HL-60 (cell line): Measurements from ENCODE around the gene NFAM1.

Experiments
- DNase-seq, 2 experiments: peaks; one replicate each; pipeline ENCODE4 v3.0.0-alpha.2; 2010 to 2020; ENCODE audit warnings: low read depth in 1 of 2, low spot score in 1 of 2
- H3K27ac ChIP-seq: fragments of 250-450 bp; sonication (Bioruptor Pico); replicated peaks from 2 replicates; pipeline ENCODE4 v1.5.1; 2020; ENCODE audit warnings: mild to moderate bottlenecking, moderate library complexity
- H3K27me3 ChIP-seq: fragments of 250-450 bp; sonication (Bioruptor Pico); 2 replicates; pipeline ENCODE4 v1.5.1; 2021; ENCODE audit warnings: mild to moderate bottlenecking, moderate library complexity; ENCODE audit not compliant: insufficient read depth, poor library complexity, severe bottlenecking
- H3K4me3 ChIP-seq: replicated peaks from 2 replicates; pipeline ENCODE4 v1.5.1; 2011; ENCODE audit warnings: mild to moderate bottlenecking, control low read depth, low read length; ENCODE audit not compliant: insufficient read depth
- CTCF ChIP-seq: IDR thresholded peaks from one replicate; pipeline ENCODE4 v1.5.1; 2011; ENCODE audit warnings: low read length, control low read depth, inconsistent platforms; ENCODE audit not compliant: insufficient read depth
- GABPA ChIP-seq: IDR thresholded peaks from 2 replicates; pipeline ENCODE4 v1.6.1; 2012; ENCODE audit warnings: low read depth
- POLR2AphosphoS5 ChIP-seq: IDR thresholded peaks from 2 replicates; pipeline ENCODE4 v1.6.1; 2012; ENCODE audit warnings: low read depth
- REST ChIP-seq: IDR thresholded peaks from 2 replicates; pipeline ENCODE4 v1.6.1; 2012; ENCODE audit warnings: low read depth; ENCODE audit not compliant: insufficient replicate concordance
- SPI1 ChIP-seq: IDR thresholded peaks from 2 replicates; pipeline ENCODE4 v1.6.1; 2012; ENCODE audit warnings: low read depth, mild to moderate bottlenecking, borderline replicate concordance
- long read RNA-seq: library from polyadenylated mRNA; unstranded; transcript quantifications from one replicate; pipeline ENCODE4 v2.0.0, GENCODE V29; 2020

NFAM1 gene
- long read RNA-seq, full-length matches to known transcripts: 5 of 9 reads
- long read RNA-seq, partial matches to known transcripts: 1 of 9 reads
- long read RNA-seq, other reads (novel, unspliced or antisense): 3 of 9 reads

GRCh38 chr22:42432020-42432596 lies at the start of gene NFAM1:
Gene NFAM1 (minus strand): TSS chr22:42432403. CDS start chr22:42432357, 46 bp downstream.
- Histone ChIP-seq H3K27ac (peak within 1 kb of the TSS; percentile 88), H3K4me3 (peak within 1 kb of the TSS; percentile 60), H3K27me3 (no peaks in the 10 kb centered on the region)
- TF ChIP-seq CTCF (no peak), REST (peak; percentile 44), POLR2AphosphoS5 (peak; percentile 69; the same call in 1 of the 2 replicates), GABPA (no peak), SPI1 (peak; percentile 43; the same call in 1 of the 2 replicates)
- peak; percentile 83 to 94 for DNase-seq

GRCh38 chr22:42475122-42475521 lies 42.9 kb upstream of the NFAM1 start:
- TF ChIP-seq REST (no peak), POLR2AphosphoS5 (no peak)
- Histone ChIP-seq H3K27me3 (no peaks in the 10 kb centered on the region), H3K27ac (no peak overlapping the region), H3K4me3 (no peak overlapping the region)
- DNase-seq: no peak

GRCh38 chr22:42473484-42474193 lies 41.4 kb upstream of the NFAM1 start:
- no peak overlapping the region for H3K27ac ChIP-seq
- TF ChIP-seq CTCF: peak; percentile 72
- TF ChIP-seq REST: no peak
- TF ChIP-seq SPI1: no peak
- H3K4me3 ChIP-seq: no peak overlapping the region
- H3K27me3 ChIP-seq: no peaks in the 10 kb centered on the region
- DNase-seq: peak; percentile 38 to 42
